HCT116 (cell line): ENCODE measurements around the gene VGLL2. TPM values are rescaled to one million over a fixed set of nuclear protein-coding genes. Genes with fewer than 3 reads are reported as not detected.

ENCODE experiments used
- ATAC-seq: fragments of 200-7000 bp; cut with Tn5 transposase; 2 replicates; pipeline ENCODE4 v1.9.1; 2020; ENCODE audit warnings: mild to moderate bottlenecking, moderate library complexity
- BruUV-seq: library from RNA; stranded (reverse); fragments of 400-500 nt; replicated peaks from 2 replicates; lab custom pipeline; 2021; lab: Mats Ljungman, UMichigan
- CTCF ChIA-PET: fragments of 300-600 bp; sonication (Branson Sonifier 250); formaldehyde crosslinking; loops from one replicate; lab custom pipeline; 2021; ENCODE audit warnings: antibody characterized with exemption; lab: Charles Lee
- POLR2A ChIA-PET: fragments of 300-600, 350-600 bp; sonication (Branson Sonifier 250); formaldehyde crosslinking; loops from one replicate; lab custom pipeline; 2021; ENCODE audit warnings: antibody characterized with exemption; lab: Charles Lee
- RAD21 ChIA-PET, 2 experiments: fragments of 300-600 bp; sonication (Branson Sonifier 250); formaldehyde crosslinking; loops; one replicate each; lab custom pipeline; 2023; ENCODE audit warnings: low total read pairs in 2 of 2; ENCODE audit not compliant: uncharacterized antibody in 2 of 2, unreplicated experiment in 2 of 2, low non-redundant PET in 1 of 2; lab: Charles Lee
- DNase-seq: peaks from one replicate; pipeline ENCODE4 v3.0.0-alpha.2; 2010; ENCODE audit warnings: low read depth, low spot score
- H2AFZ ChIP-seq: fragments of 200-600 bp; shearing (Covaris generic), sonication (generic); 2 replicates; pipeline ENCODE4 v1.6.1; 2017; ENCODE audit warnings: low read depth, mixed run types, mixed read lengths, antibody characterized with exemption, low read length; ENCODE audit not compliant: poor library complexity, severe bottlenecking
- H3K27ac ChIP-seq: 2 replicates; pipeline ENCODE4 v1.5.1; 2012; ENCODE audit warnings: low read depth, low read length
- H3K27me3 ChIP-seq: fragments of 200-600 bp; sonication (generic); 2 replicates; pipeline ENCODE4 v1.6.1; 2016; ENCODE audit warnings: mixed run types, low read length, mixed read lengths; ENCODE audit not compliant: insufficient read depth
- H3K36me3 ChIP-seq, 2 experiments: fragments of 200-500 bp in 1 of 2; fragments of 200-600 bp in 1 of 2; sonication (Bioruptor generic) in 1 of 2; sonication (generic) in 1 of 2; 2 replicates each; pipeline versions ENCODE4 v1.5.1 to v1.6.1; 2014 to 2016; ENCODE audit warnings: low read length in 2 of 2, inconsistent platforms in 1 of 2, mixed read lengths in 1 of 2, mixed run types in 1 of 2; ENCODE audit not compliant: insufficient read depth in 2 of 2, control insufficient read depth in 1 of 2
- H3K4me1 ChIP-seq, 2 experiments: fragments of 200-600 bp in 1 of 2; sonication (generic) in 1 of 2; 2 replicates each; pipeline versions ENCODE4 v1.5.1 to v1.6.1; 2012 to 2017; ENCODE audit warnings: low read length in 2 of 2, inconsistent platforms in 1 of 2, mild to moderate bottlenecking in 1 of 2, mixed read lengths in 1 of 2, mixed run types in 1 of 2, moderate library complexity in 1 of 2; ENCODE audit not compliant: insufficient read depth in 2 of 2, control insufficient read depth in 1 of 2
- H3K4me2 ChIP-seq: fragments of 200-600 bp; sonication (generic); 2 replicates; pipeline ENCODE4 v1.6.1; 2017; ENCODE audit warnings: mixed run types, low read length, mixed read lengths
- H3K4me3 ChIP-seq, 2 experiments: fragments of 200-600 bp in 1 of 2; sonication (generic) in 1 of 2; replicated peaks in 1 of 2; 2 replicates each; pipeline ENCODE4 v1.5.1; 2011 to 2016; ENCODE audit warnings: low read length in 2 of 2, control low read depth in 1 of 2, low read depth in 1 of 2, mild to moderate bottlenecking in 1 of 2, mixed read lengths in 1 of 2, mixed run types in 1 of 2
- H3K79me2 ChIP-seq: fragments of 200-600 bp; sonication (generic); 2 replicates; pipeline ENCODE4 v1.6.1; 2017; ENCODE audit warnings: mild to moderate bottlenecking, mixed run types, low read length, moderate library complexity, mixed read lengths; ENCODE audit not compliant: insufficient read depth
- H3K9ac ChIP-seq: fragments of 200-600 bp; sonication (generic); 2 replicates; pipeline ENCODE4 v1.6.1; 2016; ENCODE audit warnings: low read length, mixed read lengths
- H3K9me2 ChIP-seq: fragments of 200-600 bp; sonication (generic), shearing (Covaris generic); 2 replicates; pipeline ENCODE4 v1.6.1; 2017; ENCODE audit warnings: mixed run types, mild to moderate bottlenecking, moderate library complexity; ENCODE audit not compliant: insufficient read depth
- H3K9me3 ChIP-seq, 2 experiments: fragments of 200-500 bp in 1 of 2; fragments of 200-600 bp in 1 of 2; sonication (Bioruptor generic) in 1 of 2; sonication (generic) in 1 of 2; 2 replicates each; pipeline ENCODE4 v1.6.1; 2014 to 2017; ENCODE audit warnings: low read length in 2 of 2, mixed read lengths in 2 of 2, inconsistent platforms in 1 of 2, low read depth in 1 of 2, mild to moderate bottlenecking in 1 of 2, mixed run types in 1 of 2, moderate library complexity in 1 of 2; ENCODE audit not compliant: control insufficient read depth in 1 of 2, insufficient read depth in 1 of 2
- H4K20me1 ChIP-seq: fragments of 200-600 bp; sonication (generic), shearing (Covaris generic); 2 replicates; pipeline ENCODE4 v1.6.1; 2017; ENCODE audit warnings: mixed run types, mild to moderate bottlenecking, moderate library complexity; ENCODE audit not compliant: insufficient read depth
- CTCF ChIP-seq, 3 experiments: fragments of 200-600 bp in 1 of 3; sonication (generic) in 1 of 3; IDR thresholded peaks in 2 of 3; conservative IDR thresholded peaks in 1 of 3; 2 replicates each; pipeline ENCODE4 v1.5.1; 2012 to 2017; ENCODE audit warnings: low read depth in 2 of 3, low read length in 2 of 3, antibody characterized with exemption in 1 of 3, borderline replicate concordance in 1 of 3, control low read depth in 1 of 3, mild to moderate bottlenecking in 1 of 3, mixed read lengths in 1 of 3, mixed run types in 1 of 3, moderate library complexity in 1 of 3; ENCODE audit not compliant: insufficient read depth in 1 of 3
- EZH2phosphoT487 ChIP-seq: fragments of 200-600 bp; IDR thresholded peaks from 2 replicates; pipeline ENCODE4 v1.6.1; 2018; ENCODE audit warnings: antibody characterized with exemption, borderline replicate concordance
- JUND ChIP-seq: IDR thresholded peaks from 2 replicates; pipeline ENCODE4 v1.6.1; 2012
- SP1 ChIP-seq: IDR thresholded peaks from 2 replicates; pipeline ENCODE4 v1.6.1; 2012; ENCODE audit warnings: low read depth
- SRF ChIP-seq: IDR thresholded peaks from 2 replicates; pipeline ENCODE4 v1.6.1; 2012; ENCODE audit warnings: low read depth
- YY1 ChIP-seq: IDR thresholded peaks from 2 replicates; pipeline ENCODE4 v1.6.1; 2011; ENCODE audit warnings: low read length, low read depth, moderate library complexity, mild to moderate bottlenecking; ENCODE audit not compliant: insufficient replicate concordance; ENCODE audit errors: extremely low read depth
- intact Hi-C: fragments of 100-400 bp; cut with micrococcal nuclease; formaldehyde crosslinking; loops from 2 replicates; pipeline ENCODE4 v1.10.0; 2022
- total RNA-seq: library from RNA; stranded (reverse); gene quantifications from one replicate; pipeline ENCODE4 v1.2.1, GENCODE V29; 2021; ENCODE audit not compliant: unreplicated experiment

VGLL2 gene
- total RNA-seq, 1 experiment from 2014 or later: not detected

- Histone ChIP-seq H3K4me1 (no peaks in the 10 kb centered on the region), H4K20me1 (no peaks in the 10 kb centered on the region), H3K36me3 (no peaks in the 10 kb centered on the region), H2AFZ (no peak overlapping the region), H3K27me3 (peaks cover 3% of the 10 kb centered on the region; the same call in 1 of the 2 replicates), H3K9ac (no peak overlapping the region), H3K79me2 (no peaks in the 10 kb centered on the region), H3K4me3 (no peak overlapping the region), H3K9me3 (no peaks in the 10 kb centered on the region), H3K9me2 (no peaks in the 10 kb centered on the region), H3K4me2 (no peak overlapping the region), H3K27ac (no peak overlapping the region)
- RAD21 ChIA-PET: no interaction called here
- no peak for ATAC-seq
- no peak for TF ChIP-seq JUND
- intact Hi-C loops: no loop called here
- DNase-seq: no peak
- CTCF ChIA-PET: no interaction called here
- BruUV-seq: no TSS peak
- POLR2A ChIA-PET: no interaction called here
Observed at GRCh38 chr6:117262799-117263198, 2.6 kb upstream of the VGLL2 start.

- no peaks in the 10 kb centered on the region for H3K36me3 ChIP-seq
- no peak overlapping the region for H3K27ac ChIP-seq
- ATAC-seq: no peak
- no peaks in the 10 kb centered on the region for H4K20me1 ChIP-seq
- intact Hi-C loops: no loop called here
- ChIA-PET RAD21 (no interaction called here), POLR2A (no interaction called here), CTCF (no interaction called here)
- H3K9ac ChIP-seq: no peak overlapping the region
- H3K27me3 ChIP-seq: peaks cover 3% of the 10 kb centered on the region; the same call in 1 of the 2 replicates
- no peak overlapping the region for H3K4me3 ChIP-seq
- no peak for TF ChIP-seq SRF
- no peak for TF ChIP-seq SP1
- TF ChIP-seq EZH2phosphoT487: no peak
- no peak for TF ChIP-seq YY1
- no peak for TF ChIP-seq CTCF (IDR thresholded peaks at IDR 0.05 in 2 of 3, conservative IDR thresholded peaks at IDR 0.05 in 1 of 3; ENCODE audit: borderline replicate concordance in 1 of 3, insufficient read depth in 1 of 3, low read depth in 2 of 3, low read length in 2 of 3)
- no peaks in the 10 kb centered on the region for H3K9me2 ChIP-seq
- DNase-seq: no peak
- H3K9me3 ChIP-seq: no peaks in the 10 kb centered on the region
- H2AFZ ChIP-seq: no peak overlapping the region
- H3K4me2 ChIP-seq: no peak overlapping the region
- no peaks in the 10 kb centered on the region for H3K79me2 ChIP-seq
- no TSS peak for BruUV-seq
- H3K4me1 ChIP-seq: no peaks in the 10 kb centered on the region
Observed at GRCh38 chr6:117263353-117263927, 1.9 kb upstream of the VGLL2 start.
